CD4-positive, alpha-beta T cell treated with Interleukin-1 beta for 1 hour (primary cell): ENCODE data around the gene KCNIP4.

Experiments used
- DNase-seq, 2 donors: peaks; one replicate each; pipeline ENCODE4 v3.0.0-alpha.2; 2020 to 2022

The KCNIP4 gene

DNA sequence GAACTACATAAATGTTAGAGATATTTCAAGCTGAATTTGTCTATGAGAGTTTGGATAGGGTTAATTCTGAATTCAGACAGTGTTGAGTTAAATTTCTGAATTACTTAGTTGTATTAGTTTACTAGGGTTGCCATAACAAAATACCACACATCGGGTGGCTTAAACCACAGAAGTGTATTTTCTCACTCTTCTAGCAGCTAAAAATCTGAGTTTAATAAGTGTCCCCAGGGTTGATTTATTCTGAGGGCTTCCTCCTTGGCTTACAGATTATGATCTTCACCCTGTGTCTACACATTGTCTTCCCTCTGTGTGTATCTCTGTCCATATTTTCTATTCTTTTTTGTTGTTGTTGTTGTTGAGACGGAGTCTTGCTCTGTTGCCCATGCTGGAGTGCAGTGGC lies 929.8 kb downstream of the KCNIP4 start:
- no peak for DNase-seq

GRCh38 chr4:21013501-21013900 lies 935.1 kb downstream of the KCNIP4 start:
- DNase-seq, result no peak

DNA sequence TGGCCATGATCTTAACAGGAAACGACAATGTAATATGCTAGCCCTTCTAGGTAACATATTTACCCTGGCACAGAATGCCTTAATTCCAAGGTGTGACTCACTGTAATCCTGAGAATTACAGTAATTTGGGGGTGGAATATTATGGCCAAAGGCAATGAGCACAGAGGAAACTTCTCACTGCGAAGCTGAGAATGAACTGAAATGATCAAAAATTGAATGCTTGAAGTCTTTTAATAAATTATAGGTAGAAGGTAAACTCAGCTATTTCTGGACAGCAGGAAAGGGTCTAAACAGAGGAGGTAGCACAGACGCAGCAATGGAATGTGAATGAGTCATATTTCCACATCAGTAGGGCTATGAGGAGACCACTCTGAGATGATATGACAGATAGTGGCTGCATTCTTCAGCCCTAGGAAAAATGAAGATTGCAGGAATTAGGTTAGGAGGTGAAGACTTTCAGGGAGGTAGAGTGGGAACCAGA lies 935.7 kb downstream of the KCNIP4 start:
- DNase-seq, result no peak

DNA sequence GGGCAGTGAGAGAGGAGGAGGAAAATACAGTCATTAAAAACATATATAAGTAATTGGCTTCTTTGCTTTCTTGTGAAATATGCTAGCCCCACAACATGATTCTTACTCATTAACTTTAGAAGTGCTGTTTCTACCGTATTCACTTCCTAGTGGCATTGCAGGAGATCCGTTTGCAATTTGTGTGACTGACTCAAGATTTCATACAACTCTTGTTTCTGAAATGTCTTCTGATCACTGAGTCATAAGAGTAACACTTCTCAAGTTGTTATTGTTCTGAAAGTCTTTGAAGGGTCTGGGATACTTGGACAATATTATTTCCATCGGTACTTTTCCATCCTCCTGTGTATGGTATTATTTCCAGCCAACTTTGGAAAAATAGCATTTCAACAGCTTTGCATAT lies 937.5 kb downstream of the KCNIP4 start:
- no peak for DNase-seq

GRCh38 chr4:21009956-21010355 lies 938.6 kb downstream of the KCNIP4 start:
- no peak for DNase-seq

DNA sequence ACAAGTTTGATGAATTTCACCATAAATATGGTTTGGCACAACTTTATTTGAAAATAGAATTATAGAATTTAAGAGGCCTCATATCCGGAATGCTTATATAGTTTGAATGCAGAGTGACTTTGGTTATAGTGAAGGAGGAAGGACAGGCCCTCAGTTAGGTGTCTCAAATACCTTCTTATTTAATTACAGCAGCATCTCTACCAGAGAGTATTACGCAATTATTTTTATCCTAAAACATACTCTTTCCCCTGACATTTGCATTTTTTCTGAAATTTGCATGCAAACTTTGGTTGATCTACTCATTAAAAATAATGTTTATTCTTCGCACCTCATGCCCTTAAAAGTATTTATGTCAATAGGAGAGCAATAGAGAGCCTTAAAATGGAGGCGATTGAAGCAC lies 942.9 kb downstream of the KCNIP4 start:
- no peak for DNase-seq

- no peak for DNase-seq
Observed at GRCh38 chr4:21002976-21003375, 945.6 kb downstream of the KCNIP4 start.

DNA sequence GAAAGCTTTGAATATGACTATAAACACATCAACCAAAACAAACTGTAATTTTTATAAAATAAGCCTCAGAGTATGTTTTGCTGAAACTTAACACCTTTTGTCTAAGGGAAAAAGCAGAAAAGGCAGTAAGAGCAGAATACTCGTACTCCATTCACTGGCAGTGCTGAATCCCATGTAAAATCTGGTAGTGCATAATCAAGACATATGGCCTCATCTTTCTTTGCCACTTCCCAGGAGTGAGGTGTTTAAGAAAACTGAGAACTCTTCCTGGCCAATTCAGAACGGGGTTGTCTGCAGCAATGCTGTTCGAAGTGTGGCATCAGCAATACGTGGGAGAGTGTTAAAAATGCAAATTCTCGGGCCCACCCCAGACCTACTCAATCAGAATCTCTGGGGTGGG lies 946.3 kb downstream of the KCNIP4 start:
- no peak for DNase-seq

- DNase-seq, result no peak
Observed at GRCh38 chr4:21001490-21001889, 947.1 kb downstream of the KCNIP4 start.

GRCh38 chr4:20997886-20998285 lies 950.7 kb downstream of the KCNIP4 start:
- no peak for DNase-seq

GRCh38 chr4:20995610-20996009 lies 953.0 kb downstream of the KCNIP4 start:
- no peak for DNase-seq

DNA sequence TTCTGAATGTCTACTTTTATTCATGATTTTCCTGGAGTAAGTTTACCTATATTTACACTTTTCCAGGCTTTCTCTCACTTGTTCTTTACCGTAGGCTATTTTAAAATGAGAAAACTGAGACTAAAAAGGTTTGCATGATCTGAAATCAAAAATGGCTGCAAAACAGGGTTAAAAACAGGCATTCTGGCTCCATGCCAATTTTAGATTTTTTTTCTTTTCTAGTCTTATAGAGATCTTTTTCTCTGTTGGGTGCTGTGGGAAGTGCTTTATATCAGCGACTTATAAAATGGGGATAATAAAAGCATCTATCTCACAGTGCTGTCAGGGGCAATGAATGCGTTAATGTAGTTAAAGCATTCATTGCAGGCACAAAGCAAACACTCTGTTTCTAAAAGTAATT lies 953.6 kb downstream of the KCNIP4 start:
- DNase-seq, result no peak

- no peak for DNase-seq
Observed at GRCh38 chr4:20992002-20992401, 956.6 kb downstream of the KCNIP4 start.

DNA sequence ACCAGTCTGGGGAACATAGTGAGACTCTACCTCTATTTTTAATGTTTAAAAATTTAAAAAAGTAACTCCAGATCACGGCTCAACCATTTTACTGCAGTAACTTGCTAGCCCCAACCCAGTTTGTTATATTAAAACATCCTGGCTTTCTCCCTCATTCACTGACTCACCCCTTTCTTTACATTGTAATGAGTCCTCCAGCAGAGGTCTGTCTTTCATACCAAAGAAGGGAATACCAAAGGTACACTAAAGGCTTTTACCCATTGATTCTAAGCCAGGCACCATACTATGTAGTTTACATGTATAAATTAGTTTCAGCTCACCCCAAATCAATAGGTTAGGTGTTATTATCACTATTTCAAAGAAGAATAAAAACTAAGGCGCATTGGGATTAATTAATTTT lies 961.4 kb downstream of the KCNIP4 start:
- DNase-seq, result no peak

GRCh38 chr4:20984576-20984836 lies 964.1 kb downstream of the KCNIP4 start:
- DNase-seq, result no peak

GRCh38 chr4:20983763-20984575 lies 964.6 kb downstream of the KCNIP4 start:
- DNase-seq, result no peak

GRCh38 chr4:20982544-20982943 lies 966.0 kb downstream of the KCNIP4 start:
- DNase-seq, result no peak

DNA sequence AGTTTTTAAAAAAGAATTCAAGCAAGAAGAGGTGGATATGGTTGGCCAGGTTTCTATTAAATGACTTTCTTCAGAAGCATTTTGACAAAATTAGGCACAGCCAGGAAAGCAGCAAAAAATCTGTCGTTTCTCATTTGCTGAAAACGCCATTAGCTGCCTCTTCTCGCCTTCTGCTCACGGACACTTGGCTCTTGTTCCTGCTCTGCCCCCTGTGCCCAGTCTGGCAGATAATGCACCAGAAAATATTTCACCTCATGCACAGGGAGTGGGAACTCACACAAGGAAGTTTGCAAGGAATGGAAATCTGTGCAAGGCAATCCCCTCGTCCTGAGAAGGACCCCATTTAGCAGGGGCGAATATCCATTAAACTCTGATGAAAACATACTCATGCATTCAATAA lies 988.3 kb downstream of the KCNIP4 start:
- DNase-seq, result no peak

GRCh38 chr4:20954541-20954940 lies 994.0 kb downstream of the KCNIP4 start:
- DNase-seq, result no peak

DNA sequence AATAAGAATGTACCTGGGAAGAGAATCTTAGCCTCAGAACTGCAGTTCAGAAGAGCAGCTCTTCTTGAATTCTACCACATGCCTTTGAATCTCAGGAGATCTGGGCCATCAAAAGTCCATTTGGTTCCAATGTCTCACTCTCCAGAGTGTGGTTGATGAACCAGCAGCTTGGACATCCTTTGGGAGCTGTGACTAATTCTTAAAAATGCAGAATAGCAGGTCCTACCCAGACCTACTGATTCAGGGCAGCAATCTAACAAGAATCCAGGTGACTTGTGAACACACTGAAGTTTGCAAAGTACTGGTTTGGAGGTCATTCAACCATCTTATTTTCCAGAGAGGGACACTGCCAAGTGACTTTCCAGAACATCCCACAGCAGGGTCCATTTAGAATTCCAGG lies 1003.6 kb downstream of the KCNIP4 start:
- DNase-seq, result no peak

- no peak for DNase-seq
Observed at GRCh38 chr4:20944451-20944850, 1004.1 kb downstream of the KCNIP4 start.

DNA sequence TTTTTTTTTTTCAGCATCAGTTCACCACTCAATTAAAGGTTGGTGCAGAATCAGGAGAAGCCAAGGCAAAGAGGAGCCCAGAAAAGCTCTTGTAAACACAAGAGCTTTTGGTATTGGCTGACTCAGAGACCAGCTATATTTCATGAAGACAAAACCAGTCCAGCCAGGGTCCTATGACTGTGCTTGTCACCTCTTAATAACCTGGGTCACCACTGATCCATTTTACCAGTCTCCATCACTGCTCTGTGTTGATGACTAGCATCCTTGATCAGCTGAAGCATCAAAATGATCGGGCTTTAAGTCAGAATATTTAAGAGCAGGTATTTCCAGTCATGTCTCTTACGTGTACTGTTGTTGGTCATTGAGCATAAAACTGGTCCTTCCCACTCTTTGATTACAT lies 1010.4 kb downstream of the KCNIP4 start:
- no peak for DNase-seq

- DNase-seq, result no peak
Observed at GRCh38 chr4:20926529-20926928, 1022.0 kb downstream of the KCNIP4 start.

DNA sequence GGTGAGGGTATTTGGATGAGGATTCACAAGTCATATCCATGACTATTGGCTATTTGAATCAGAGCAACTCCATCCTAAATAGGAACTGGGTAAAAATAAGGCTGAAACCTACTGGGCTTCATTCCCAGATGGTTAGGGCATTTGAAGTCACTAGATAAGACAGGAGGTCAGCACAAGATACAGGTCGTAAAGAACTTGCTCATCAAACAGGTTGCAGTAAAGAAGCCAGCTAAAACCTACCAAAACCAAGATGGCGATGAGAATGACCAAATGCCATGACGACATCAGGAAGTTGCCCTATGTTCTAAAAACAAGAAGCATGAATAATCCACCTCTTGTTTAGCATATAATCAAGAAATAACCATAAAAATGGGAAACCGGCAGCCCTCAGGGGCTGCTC lies 1023.4 kb downstream of the KCNIP4 start:
- no peak for DNase-seq

DNA sequence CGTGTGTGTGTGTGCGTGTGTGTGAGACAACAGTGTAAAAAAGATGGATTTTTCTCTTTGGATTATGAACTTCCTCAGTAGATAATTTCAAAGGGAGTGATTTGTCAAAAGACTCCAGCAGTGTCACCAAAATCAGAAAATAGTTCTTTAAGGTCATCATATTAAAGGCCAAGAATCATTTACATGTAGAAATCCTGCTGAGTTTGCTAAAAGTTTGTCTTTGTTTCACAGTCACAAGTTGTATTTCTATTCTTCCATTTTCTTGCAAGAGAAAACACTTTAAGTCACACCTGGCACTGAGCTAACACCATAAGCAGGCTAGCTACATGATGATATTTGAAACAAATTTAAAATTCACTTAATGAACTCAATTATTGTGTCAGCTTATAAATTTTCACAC lies 1025.6 kb downstream of the KCNIP4 start:
- DNase-seq, result no peak
